Spleen (tissue), 7 donors: ENCODE results near the gene RIOK3.

ENCODE experiments used
- POLR2A ChIP-seq, 3 donors: fragments of 450-650 bp; IDR thresholded peaks; one replicate each; pipeline ENCODE4 v1.5.1; 2017; ENCODE audit warnings: antibody characterized with exemption in 3 of 3, mild to moderate bottlenecking in 1 of 3
- POLR2AphosphoS5 ChIP-seq, 3 donors: sonication (generic); formaldehyde crosslinking; IDR thresholded peaks; one replicate each; pipeline ENCODE4 v1.5.1; 2017; ENCODE audit warnings: antibody characterized with exemption in 3 of 3
- TF ChIP-seq, protein P1 (sequence below), 11 experiments: fragments of 200-600 bp in 7 of 11; fragments of 450-650 bp in 4 of 11; sonication (generic) in 4 of 11; IDR thresholded peaks in 8 of 11; conservative IDR thresholded peaks in 3 of 11; 1 replicate in 7 of 11; 2 replicates in 4 of 11; pipeline versions ENCODE4 v1.4.0 to v1.8.0; 2016 to 2021; ENCODE audit warnings: antibody characterized with exemption in 11 of 11, inconsistent platforms in 4 of 11, mild to moderate bottlenecking in 1 of 11
- donor health status: DM: no; HTN: no; CAD: no; lungs with moderate emphysema.
- donor health status: DM: no; HTN: no; CAD: no.
- donor health status: DM: no; HTN: no; CAD: no.

DNA sequence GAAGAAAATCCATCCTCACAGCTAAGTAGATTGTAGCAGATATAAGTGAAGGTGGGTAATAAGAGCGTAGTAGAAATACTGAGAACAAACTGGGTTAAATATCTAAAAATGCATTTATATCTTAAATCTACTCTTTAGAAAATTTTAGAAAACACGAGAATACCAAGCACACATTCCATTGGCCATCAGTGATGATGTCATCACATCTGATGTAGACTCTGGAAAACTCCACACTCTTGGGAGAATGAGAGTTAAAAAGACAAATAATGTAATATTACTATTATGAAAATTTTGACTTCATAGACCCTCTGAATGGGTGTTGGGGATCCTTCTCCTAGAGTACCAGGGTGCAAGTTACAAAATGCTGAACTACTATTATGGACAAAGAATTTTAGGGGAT, 3.7 kb downstream of the RIOK3 start:
- TF ChIP-seq, protein P1, sequence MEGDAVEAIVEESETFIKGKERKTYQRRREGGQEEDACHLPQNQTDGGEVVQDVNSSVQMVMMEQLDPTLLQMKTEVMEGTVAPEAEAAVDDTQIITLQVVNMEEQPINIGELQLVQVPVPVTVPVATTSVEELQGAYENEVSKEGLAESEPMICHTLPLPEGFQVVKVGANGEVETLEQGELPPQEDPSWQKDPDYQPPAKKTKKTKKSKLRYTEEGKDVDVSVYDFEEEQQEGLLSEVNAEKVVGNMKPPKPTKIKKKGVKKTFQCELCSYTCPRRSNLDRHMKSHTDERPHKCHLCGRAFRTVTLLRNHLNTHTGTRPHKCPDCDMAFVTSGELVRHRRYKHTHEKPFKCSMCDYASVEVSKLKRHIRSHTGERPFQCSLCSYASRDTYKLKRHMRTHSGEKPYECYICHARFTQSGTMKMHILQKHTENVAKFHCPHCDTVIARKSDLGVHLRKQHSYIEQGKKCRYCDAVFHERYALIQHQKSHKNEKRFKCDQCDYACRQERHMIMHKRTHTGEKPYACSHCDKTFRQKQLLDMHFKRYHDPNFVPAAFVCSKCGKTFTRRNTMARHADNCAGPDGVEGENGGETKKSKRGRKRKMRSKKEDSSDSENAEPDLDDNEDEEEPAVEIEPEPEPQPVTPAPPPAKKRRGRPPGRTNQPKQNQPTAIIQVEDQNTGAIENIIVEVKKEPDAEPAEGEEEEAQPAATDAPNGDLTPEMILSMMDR (IDR thresholded peaks at IDR 0.05 in 8 of 11, conservative IDR thresholded peaks at IDR 0.05 in 3 of 11) = no peak
- TF ChIP-seq POLR2A (IDR thresholded peaks at IDR 0.05) (no peak), POLR2AphosphoS5 (IDR thresholded peaks at IDR 0.05) (no peak)
